WTC11 (cell line): ENCODE measurements around the gene CCNG2. TPM values are rescaled to one million over a fixed set of nuclear protein-coding genes. Genes with fewer than 3 reads are reported as not detected.

Source experiments
- ATAC-seq: fragments of 200-7000 bp; cut with Tn5 transposase; 2 replicates; pipeline ENCODE4 v1.10.0; 2021; ENCODE audit warnings: mild to moderate bottlenecking, moderate library complexity
- CTCF ChIA-PET: fragments of 300-600 bp; sonication (Branson Sonifier 250); formaldehyde crosslinking; loops from one replicate; lab custom pipeline; 2021; ENCODE audit warnings: antibody characterized with exemption; lab: Charles Lee
- POLR2A ChIA-PET: fragments of 350-600 bp; sonication (Branson Sonifier 250); formaldehyde crosslinking; loops from one replicate; lab custom pipeline; 2021; ENCODE audit warnings: antibody characterized with exemption; lab: Charles Lee
- DNase-seq: peaks from one replicate; pipeline ENCODE4 v3.0.0; 2021; ENCODE audit warnings: low spot score
- H3K27ac Mint-ChIP-seq: 2 replicates; pipeline ENCODE4 v1.8.0; 2021; ENCODE audit warnings: mixed read lengths
- H3K27me3 Mint-ChIP-seq: 2 replicates; pipeline ENCODE4 v1.8.0; 2021; ENCODE audit warnings: low read depth, mild to moderate bottlenecking, moderate library complexity, mixed read lengths
- H3K36me3 Mint-ChIP-seq: 2 replicates; pipeline ENCODE4 v1.8.0; 2021; ENCODE audit warnings: mixed read lengths
- H3K4me1 Mint-ChIP-seq: 2 replicates; pipeline ENCODE4 v1.8.0; 2022; ENCODE audit warnings: mixed read lengths
- H3K4me3 Mint-ChIP-seq: 2 replicates; pipeline ENCODE4 v1.8.0; 2021; ENCODE audit warnings: mild to moderate bottlenecking, moderate library complexity, mixed read lengths
- H3K9me3 Mint-ChIP-seq: 2 replicates; pipeline ENCODE4 v1.8.0; 2021; ENCODE audit warnings: mixed read lengths
- ATF1 ChIP-seq: sonication (generic); formaldehyde crosslinking; IDR thresholded peaks from 2 replicates; pipeline ENCODE4 v1.8.1; 2023; ENCODE audit warnings: mild to moderate bottlenecking, moderate library complexity, missing genetic modification reagents
- ATF2 ChIP-seq: sonication (generic); formaldehyde crosslinking; IDR thresholded peaks from 2 replicates; pipeline ENCODE4 v1.8.1; 2022; ENCODE audit warnings: low read depth, missing genetic modification reagents, borderline replicate concordance
- CBFB ChIP-seq: sonication (generic); formaldehyde crosslinking; IDR thresholded peaks from 2 replicates; pipeline ENCODE4 v1.8.1; 2022; ENCODE audit warnings: mild to moderate bottlenecking, low read depth, missing genetic modification reagents
- CTCF ChIP-seq: fragments of 200-600 bp; IDR thresholded peaks from 2 replicates; pipeline ENCODE4 v1.8.0; 2022; ENCODE audit warnings: antibody characterized with exemption
- EMX1 ChIP-seq: fragments of 250-450 bp; sonication (Bioruptor Pico); IDR thresholded peaks from 2 replicates; pipeline ENCODE4 v1.8.0; 2021; ENCODE audit warnings: mild to moderate bottlenecking
- GRHL2 ChIP-seq: fragments of 250-450 bp; sonication (Bioruptor Pico); IDR thresholded peaks from 2 replicates; pipeline ENCODE4 v1.8.0; 2022; ENCODE audit warnings: mild to moderate bottlenecking, moderate library complexity; ENCODE audit not compliant: insufficient replicate concordance, severe bottlenecking
- JUN ChIP-seq: sonication (generic); formaldehyde crosslinking; IDR thresholded peaks from 2 replicates; pipeline ENCODE4 v1.8.0; 2023; ENCODE audit warnings: mild to moderate bottlenecking, missing genetic modification reagents
- NFYB ChIP-seq: sonication (generic); formaldehyde crosslinking; conservative IDR thresholded peaks from 2 replicates; pipeline ENCODE4 v1.8.0; 2022; ENCODE audit warnings: low read depth, missing genetic modification reagents
- NR2C2 ChIP-seq: sonication (generic); formaldehyde crosslinking; IDR thresholded peaks from 2 replicates; pipeline ENCODE4 v1.8.0; 2022; ENCODE audit warnings: mild to moderate bottlenecking, missing genetic modification reagents
- NR3C1 ChIP-seq: sonication (generic); formaldehyde crosslinking; conservative IDR thresholded peaks from 2 replicates; pipeline ENCODE4 v1.8.1; 2023; ENCODE audit warnings: low read depth, mild to moderate bottlenecking, missing genetic modification reagents
- PRRX2 ChIP-seq: fragments of 250-450 bp; sonication (Bioruptor Pico); IDR thresholded peaks from 2 replicates; pipeline ENCODE4 v1.8.0; 2021; ENCODE audit warnings: mild to moderate bottlenecking
- RELA ChIP-seq: sonication (generic); formaldehyde crosslinking; IDR thresholded peaks from 2 replicates; pipeline ENCODE4 v1.8.1; 2022; ENCODE audit warnings: missing genetic modification reagents, mild to moderate bottlenecking, borderline replicate concordance
- TCF7 ChIP-seq: sonication (generic); formaldehyde crosslinking; IDR thresholded peaks from 2 replicates; pipeline ENCODE4 v1.8.0; 2022; ENCODE audit warnings: mild to moderate bottlenecking, low read depth, missing genetic modification reagents, moderate library complexity
- TEAD1 ChIP-seq: sonication (generic); formaldehyde crosslinking; IDR thresholded peaks from 2 replicates; pipeline ENCODE4 v1.8.0; 2022; ENCODE audit warnings: mild to moderate bottlenecking, missing genetic modification reagents
- USF2 ChIP-seq: sonication (generic); formaldehyde crosslinking; IDR thresholded peaks from 2 replicates; pipeline ENCODE4 v1.8.1; 2023; ENCODE audit warnings: mild to moderate bottlenecking, missing genetic modification reagents, moderate library complexity
- ZNF425 ChIP-seq: fragments of 250-450 bp; sonication (Bioruptor Pico); conservative IDR thresholded peaks from 2 replicates; pipeline ENCODE4 v1.9.0; 2021; ENCODE audit warnings: mild to moderate bottlenecking
- ZNF671 ChIP-seq: fragments of 250-450 bp; sonication (Bioruptor Pico); IDR thresholded peaks from 2 replicates; pipeline ENCODE4 v1.8.0; 2021; ENCODE audit warnings: mild to moderate bottlenecking
- total RNA-seq: library from RNA; stranded (reverse); gene quantifications from 3 replicates; pipeline ENCODE4 v1.2.3, GENCODE V29; 2021
- TF ChIP-seq, protein P1 (sequence below): sonication (generic); formaldehyde crosslinking; IDR thresholded peaks from 2 replicates; pipeline ENCODE4 v1.8.0; 2023; ENCODE audit warnings: missing genetic modification reagents
- TF ChIP-seq, protein P2 (sequence below): sonication (generic); formaldehyde crosslinking; IDR thresholded peaks from 2 replicates; pipeline ENCODE4 v1.8.1; 2022; ENCODE audit warnings: mild to moderate bottlenecking, moderate library complexity, missing genetic modification reagents
- TF ChIP-seq, protein P3 (sequence below): sonication (generic); formaldehyde crosslinking; IDR thresholded peaks from 2 replicates; pipeline ENCODE4 v1.8.0; 2022; ENCODE audit warnings: mild to moderate bottlenecking, missing genetic modification reagents

CCNG2 gene
- total RNA-seq, 1 experiment from 2014 or later = 18.9 TPM

DNA sequence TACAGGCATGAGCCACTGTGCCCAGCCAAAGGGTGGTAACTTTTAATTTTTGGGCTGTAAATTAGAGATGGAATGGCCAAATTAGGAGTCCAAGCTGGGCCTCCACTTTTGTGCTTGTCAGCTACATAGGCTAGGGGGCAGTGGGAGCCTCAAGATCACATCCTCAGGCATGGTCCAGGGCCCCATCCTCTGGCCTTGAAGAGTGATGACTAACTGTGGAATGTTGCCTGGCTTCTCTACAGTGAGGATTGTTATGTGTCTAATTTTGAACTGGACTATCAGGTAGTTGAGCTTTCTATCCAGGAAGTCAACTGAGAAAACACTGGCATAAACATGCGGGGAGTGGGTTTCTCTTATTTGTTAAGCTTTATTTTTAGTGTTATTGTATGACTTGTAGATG lies 33.0 kb downstream of the CCNG2 start (continued):
- TF ChIP-seq ZNF425 (CRISPR knock-in tag) (no peak), CBFB (CRISPR knock-in tag) (no peak)
- TF ChIP-seq, protein P1, sequence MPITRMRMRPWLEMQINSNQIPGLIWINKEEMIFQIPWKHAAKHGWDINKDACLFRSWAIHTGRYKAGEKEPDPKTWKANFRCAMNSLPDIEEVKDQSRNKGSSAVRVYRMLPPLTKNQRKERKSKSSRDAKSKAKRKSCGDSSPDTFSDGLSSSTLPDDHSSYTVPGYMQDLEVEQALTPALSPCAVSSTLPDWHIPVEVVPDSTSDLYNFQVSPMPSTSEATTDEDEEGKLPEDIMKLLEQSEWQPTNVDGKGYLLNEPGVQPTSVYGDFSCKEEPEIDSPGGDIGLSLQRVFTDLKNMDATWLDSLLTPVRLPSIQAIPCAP = no peak
- TF ChIP-seq, all 79 proteins: peak for 0

GRCh38 chr4:77193046-77193445 lies 36.0 kb downstream of the CCNG2 start:
- Mint-ChIP-seq H3K27ac (no peak overlapping the region), H3K27me3 (peaks cover 53% of the 10 kb centered on the region), H3K9me3 (no peaks in the 10 kb centered on the region), H3K36me3 (no peaks in the 10 kb centered on the region), H3K4me1 (peaks cover 8% of the 10 kb centered on the region), H3K4me3 (no peak overlapping the region)
- CTCF ChIA-PET = interaction anchor here (0.7 to 1.9 kb wide), 11 partner anchors 10 to 148 kb away, joined by 3 to 36 read pairs (median 5); no protein-coding TSS in a partner anchor
- TF ChIP-seq CTCF (no peak), EMX1 (no peak), ATF2 (CRISPR knock-in tag) (no peak), GRHL2 (CRISPR knock-in tag) (no peak)
- TF ChIP-seq, protein P2, sequence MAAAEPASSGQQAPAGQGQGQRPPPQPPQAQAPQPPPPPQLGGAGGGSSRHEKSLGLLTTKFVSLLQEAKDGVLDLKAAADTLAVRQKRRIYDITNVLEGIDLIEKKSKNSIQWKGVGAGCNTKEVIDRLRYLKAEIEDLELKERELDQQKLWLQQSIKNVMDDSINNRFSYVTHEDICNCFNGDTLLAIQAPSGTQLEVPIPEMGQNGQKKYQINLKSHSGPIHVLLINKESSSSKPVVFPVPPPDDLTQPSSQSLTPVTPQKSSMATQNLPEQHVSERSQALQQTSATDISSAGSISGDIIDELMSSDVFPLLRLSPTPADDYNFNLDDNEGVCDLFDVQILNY = no peak
- ATAC-seq (no peak), DNase-seq (no peak)
- POLR2A ChIA-PET = interaction anchor here (0.9 to 1.8 kb wide), 3 partner anchors 10 to 38 kb away, joined by 3 to 7 read pairs (median 6); partner anchors contain the start of gene CCNG2

GRCh38 chr4:77193511-77194102 lies 36.6 kb downstream of the CCNG2 start:
- Mint-ChIP-seq H3K9me3 (no peaks in the 10 kb centered on the region), H3K4me1 (peaks cover 8% of the 10 kb centered on the region), H3K27me3 (peaks cover 50% of the 10 kb centered on the region), H3K36me3 (no peaks in the 10 kb centered on the region), H3K4me3 (peak overlapping the region; percentile 38), H3K27ac (no peak overlapping the region)
- CTCF ChIA-PET = interaction anchor here (0.6 to 1.9 kb wide), 13 partner anchors 10 to 149 kb away, joined by 3 to 36 read pairs (median 5); no protein-coding TSS in a partner anchor
- ATAC-seq = peak; percentile 100
- peak; percentile 84 for DNase-seq
- POLR2A ChIA-PET = interaction anchor here (0.9 to 1.8 kb wide), 3 partner anchors 10 to 38 kb away, joined by 3 to 7 read pairs (median 6); partner anchors contain the start of gene CCNG2
- TF ChIP-seq NFYB (CRISPR knock-in tag) (peak; percentile 64), TEAD1 (CRISPR knock-in tag) (no peak)

DNA sequence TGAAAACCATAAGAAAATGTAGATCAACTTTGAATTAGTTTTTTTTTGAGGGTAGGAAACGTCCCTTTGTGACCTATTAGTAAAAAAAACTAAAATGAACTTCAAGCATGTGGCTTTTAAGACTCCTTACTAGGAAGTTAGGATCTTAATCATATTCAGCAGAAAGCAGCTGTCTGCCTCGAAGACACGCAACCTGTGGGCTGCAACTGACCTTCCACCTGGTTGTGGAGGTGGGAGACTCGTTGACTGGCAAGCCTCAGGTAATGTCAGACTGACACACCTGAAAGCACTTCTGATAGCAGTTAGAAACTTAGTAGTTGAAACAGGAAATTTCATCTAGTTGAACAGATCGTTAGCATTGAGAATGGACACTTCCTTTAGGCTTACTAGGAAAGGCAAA lies 37.4 kb downstream of the CCNG2 start:
- H3K4me3 Mint-ChIP-seq = no peak overlapping the region
- DNase-seq (no peak), ATAC-seq (no peak)
- no peaks in the 10 kb centered on the region for H3K36me3 Mint-ChIP-seq
- ChIA-PET POLR2A (interaction anchor here (1.1 to 1.8 kb wide), 2 partner anchors 37 to 39 kb away, joined by 6 to 7 read pairs; partner anchors contain the start of gene CCNG2), CTCF (interaction anchor here (1.1 to 1.9 kb wide), 2 partner anchors 9 to 51 kb away, joined by 3 to 36 read pairs; no protein-coding TSS in a partner anchor)
- peaks cover 53% of the 10 kb centered on the region for H3K27me3 Mint-ChIP-seq
- peaks cover 8% of the 10 kb centered on the region for H3K4me1 Mint-ChIP-seq
- H3K9me3 Mint-ChIP-seq = no peaks in the 10 kb centered on the region
- H3K27ac Mint-ChIP-seq = no peak overlapping the region
- TF ChIP-seq USF2 (CRISPR knock-in tag) (no peak), ZNF671 (CRISPR knock-in tag) (no peak), PRRX2 (no peak), TCF7 (no peak), NR3C1 (CRISPR knock-in tag) (no peak), NR2C2 (CRISPR knock-in tag) (no peak), RELA (CRISPR knock-in tag) (no peak), JUN (CRISPR knock-in tag) (no peak), GRHL2 (CRISPR knock-in tag) (no peak), ATF1 (no peak), EMX1 (no peak)
- TF ChIP-seq, protein P1 = no peak
- TF ChIP-seq, protein P3, sequence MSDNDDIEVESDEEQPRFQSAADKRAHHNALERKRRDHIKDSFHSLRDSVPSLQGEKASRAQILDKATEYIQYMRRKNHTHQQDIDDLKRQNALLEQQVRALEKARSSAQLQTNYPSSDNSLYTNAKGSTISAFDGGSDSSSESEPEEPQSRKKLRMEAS (CRISPR knock-in tag) = no peak
